Measurements from ENCODE around the gene EPN2.
A peak's percentile ranks its signal among the peaks of the same experiment; 100 is the strongest.

Gene EPN2

GRCh38 chr17:19285213-19285900, 48.2 kb downstream of the EPN2 start:
- TF ChIP-seq, protein P1, sequence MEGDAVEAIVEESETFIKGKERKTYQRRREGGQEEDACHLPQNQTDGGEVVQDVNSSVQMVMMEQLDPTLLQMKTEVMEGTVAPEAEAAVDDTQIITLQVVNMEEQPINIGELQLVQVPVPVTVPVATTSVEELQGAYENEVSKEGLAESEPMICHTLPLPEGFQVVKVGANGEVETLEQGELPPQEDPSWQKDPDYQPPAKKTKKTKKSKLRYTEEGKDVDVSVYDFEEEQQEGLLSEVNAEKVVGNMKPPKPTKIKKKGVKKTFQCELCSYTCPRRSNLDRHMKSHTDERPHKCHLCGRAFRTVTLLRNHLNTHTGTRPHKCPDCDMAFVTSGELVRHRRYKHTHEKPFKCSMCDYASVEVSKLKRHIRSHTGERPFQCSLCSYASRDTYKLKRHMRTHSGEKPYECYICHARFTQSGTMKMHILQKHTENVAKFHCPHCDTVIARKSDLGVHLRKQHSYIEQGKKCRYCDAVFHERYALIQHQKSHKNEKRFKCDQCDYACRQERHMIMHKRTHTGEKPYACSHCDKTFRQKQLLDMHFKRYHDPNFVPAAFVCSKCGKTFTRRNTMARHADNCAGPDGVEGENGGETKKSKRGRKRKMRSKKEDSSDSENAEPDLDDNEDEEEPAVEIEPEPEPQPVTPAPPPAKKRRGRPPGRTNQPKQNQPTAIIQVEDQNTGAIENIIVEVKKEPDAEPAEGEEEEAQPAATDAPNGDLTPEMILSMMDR (IDR thresholded peaks at IDR 0.05; ENCODE audit: low read depth, low read length, missing control alignments): no peak
- in situ Hi-C loops (cut with HindIII; ENCODE audit: low sequenced_read_pairs): no loop called here
- peak; percentile 20 for DNase-seq (ENCODE audit: low read depth)
- no peak overlapping the region for H3K4me3 ChIP-seq (ENCODE audit: low read depth, low read length)

DNA sequence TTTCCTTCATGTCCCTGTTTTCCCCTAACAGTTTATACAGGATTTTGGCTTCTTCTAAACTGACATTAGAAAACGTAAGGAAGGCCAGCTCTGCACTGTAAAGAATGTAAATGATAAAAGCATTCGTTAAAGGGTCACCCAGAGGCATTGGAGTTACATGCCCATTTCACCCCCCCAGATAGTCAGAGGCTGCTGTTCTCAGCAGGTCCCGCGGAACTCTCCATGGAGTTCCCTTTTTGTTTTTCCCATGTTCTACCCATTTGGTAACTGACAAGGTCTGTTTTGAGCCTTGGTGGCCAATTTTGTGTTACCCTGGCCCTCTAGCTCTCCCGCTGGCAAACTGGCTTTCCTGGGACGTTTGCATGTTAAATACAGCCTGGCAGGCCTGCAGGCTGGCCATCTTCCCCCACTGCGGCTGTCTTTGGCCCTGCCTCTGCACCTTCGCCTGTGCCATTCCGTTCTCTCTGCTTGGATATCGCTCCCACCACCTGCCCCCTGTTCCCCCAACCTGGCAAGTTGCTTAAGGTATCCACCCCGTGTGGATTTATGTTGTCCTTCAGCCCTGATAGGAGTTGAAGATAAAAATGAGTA, 49.7 kb downstream of the EPN2 start:
- TF ChIP-seq, protein P1 (IDR thresholded peaks at IDR 0.05; ENCODE audit: low read depth, low read length, missing control alignments): no peak
- no peak overlapping the region for H3K4me3 ChIP-seq (ENCODE audit: low read depth, low read length)
- no peak for DNase-seq (ENCODE audit: low read depth)
- in situ Hi-C loops (cut with HindIII; ENCODE audit: low sequenced_read_pairs): no loop called here

DNA sequence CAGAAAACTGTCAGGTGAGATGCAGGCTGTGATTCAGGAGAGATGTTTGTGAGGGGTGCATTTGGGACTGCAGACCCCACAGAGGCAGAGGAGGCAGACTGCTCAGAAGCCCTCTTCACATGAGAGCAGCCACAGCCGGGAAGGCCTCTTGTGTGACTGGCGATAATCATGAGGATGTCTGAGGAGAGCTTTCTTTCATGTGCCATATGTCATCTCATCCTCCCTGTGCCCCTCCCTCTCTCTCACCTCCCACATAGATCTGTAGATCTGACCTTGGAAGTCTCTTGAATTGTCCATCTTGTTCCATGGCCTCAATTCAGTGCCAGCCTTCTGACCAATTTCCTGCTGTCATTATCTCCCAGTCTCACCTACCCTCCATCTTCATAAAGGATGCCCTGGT, 50.5 kb downstream of the EPN2 start:
- no peak for DNase-seq (ENCODE audit: low read depth)
- H3K4me3 ChIP-seq (ENCODE audit: low read depth, low read length): no peak overlapping the region
- in situ Hi-C loops (cut with HindIII; ENCODE audit: low sequenced_read_pairs): no loop called here
- TF ChIP-seq, protein P1 (IDR thresholded peaks at IDR 0.05; ENCODE audit: low read depth, low read length, missing control alignments): no peak

GRCh38 chr17:19288453-19288852, 51.3 kb downstream of the EPN2 start:
- in situ Hi-C loops (cut with HindIII; ENCODE audit: low sequenced_read_pairs): no loop called here
- TF ChIP-seq, protein P1 (IDR thresholded peaks at IDR 0.05; ENCODE audit: low read depth, low read length, missing control alignments): no peak
- no peak for DNase-seq (ENCODE audit: low read depth)
- no peak overlapping the region for H3K4me3 ChIP-seq (ENCODE audit: low read depth, low read length)

- H3K4me3 ChIP-seq (ENCODE audit: low read depth, low read length): no peak overlapping the region
- in situ Hi-C loops (cut with HindIII; ENCODE audit: low sequenced_read_pairs): loop anchor here (10.0 kb wide), 1 partner anchor 175 kb away; no protein-coding TSS in a partner anchor
- no peak for DNase-seq (ENCODE audit: low read depth)
- TF ChIP-seq, protein P1 (IDR thresholded peaks at IDR 0.05; ENCODE audit: low read depth, low read length, missing control alignments): no peak
Measured at GRCh38 chr17:19290066-19290705, 53.0 kb downstream of the EPN2 start.

GRCh38 chr17:19291646-19292376, 54.6 kb downstream of the EPN2 start:
- TF ChIP-seq, protein P1 (IDR thresholded peaks at IDR 0.05; ENCODE audit: low read depth, low read length, missing control alignments): no peak
- in situ Hi-C loops (cut with HindIII; ENCODE audit: low sequenced_read_pairs): loop anchor here (10.0 kb wide), 1 partner anchor 173 kb away; no protein-coding TSS in a partner anchor
- H3K4me3 ChIP-seq (ENCODE audit: low read depth, low read length): no peak overlapping the region
- DNase-seq (ENCODE audit: low read depth): no peak
